Measurements from ENCODE around the gene CCL20. TPM values are rescaled to one million over a fixed set of nuclear protein-coding genes. Genes with fewer than 3 reads are reported as not detected.

Gene CCL20
- total and polyA plus RNA-seq, 2 of the 13 experiments (the other 11 are each of a cell fraction or from before 2014, with no cell fraction given) = 223 to 903 TPM

DNA sequence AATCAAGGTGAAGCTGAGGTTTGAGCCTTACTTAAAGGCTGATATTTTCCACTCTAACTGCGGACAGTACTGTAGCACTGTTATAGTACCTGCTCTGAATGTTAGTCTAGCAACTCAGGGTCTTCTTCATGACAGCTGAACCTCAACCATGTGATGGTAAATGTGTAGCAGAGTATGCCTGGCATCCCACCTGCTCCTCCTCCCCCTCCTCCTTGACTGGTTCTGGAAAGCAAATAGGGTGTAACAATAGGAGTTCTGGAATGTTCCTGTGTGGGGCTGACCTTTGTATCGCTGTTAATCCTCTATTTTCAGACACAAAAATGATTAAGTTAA is 447 bp upstream of the CCL20 start (continued):
- TF ChIP-seq, protein P1, sequence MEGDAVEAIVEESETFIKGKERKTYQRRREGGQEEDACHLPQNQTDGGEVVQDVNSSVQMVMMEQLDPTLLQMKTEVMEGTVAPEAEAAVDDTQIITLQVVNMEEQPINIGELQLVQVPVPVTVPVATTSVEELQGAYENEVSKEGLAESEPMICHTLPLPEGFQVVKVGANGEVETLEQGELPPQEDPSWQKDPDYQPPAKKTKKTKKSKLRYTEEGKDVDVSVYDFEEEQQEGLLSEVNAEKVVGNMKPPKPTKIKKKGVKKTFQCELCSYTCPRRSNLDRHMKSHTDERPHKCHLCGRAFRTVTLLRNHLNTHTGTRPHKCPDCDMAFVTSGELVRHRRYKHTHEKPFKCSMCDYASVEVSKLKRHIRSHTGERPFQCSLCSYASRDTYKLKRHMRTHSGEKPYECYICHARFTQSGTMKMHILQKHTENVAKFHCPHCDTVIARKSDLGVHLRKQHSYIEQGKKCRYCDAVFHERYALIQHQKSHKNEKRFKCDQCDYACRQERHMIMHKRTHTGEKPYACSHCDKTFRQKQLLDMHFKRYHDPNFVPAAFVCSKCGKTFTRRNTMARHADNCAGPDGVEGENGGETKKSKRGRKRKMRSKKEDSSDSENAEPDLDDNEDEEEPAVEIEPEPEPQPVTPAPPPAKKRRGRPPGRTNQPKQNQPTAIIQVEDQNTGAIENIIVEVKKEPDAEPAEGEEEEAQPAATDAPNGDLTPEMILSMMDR (CRISPR knock-in tag; IDR thresholded peaks at IDR 0.05) = peak; percentile 12; the same call in 1 of the 2 replicates
- TF ChIP-seq GMEB2 (CRISPR knock-in tag; IDR thresholded peaks at IDR 0.05; ENCODE audit: low read depth) = no peak
- TF ChIP-seq ZNF83 (CRISPR knock-in tag; IDR thresholded peaks at IDR 0.05; ENCODE audit: borderline replicate concordance) = no peak
- TF ChIP-seq ZSCAN12 (CRISPR knock-in tag; IDR thresholded peaks at IDR 0.05) = no peak
- TF ChIP-seq ONECUT2 (CRISPR knock-in tag; IDR thresholded peaks at IDR 0.05) = no peak
- peak; percentile 97 for TF ChIP-seq SOX13 (IDR thresholded peaks at IDR 0.05)
- TF ChIP-seq SOX13 (CRISPR knock-in tag; conservative IDR thresholded peaks at IDR 0.05 in 1 of 2, IDR thresholded peaks at IDR 0.05 in 1 of 2) = peak in 1 of 2 experiments; percentile 97; a peak in 2 of 4 replicates
- no peak for TF ChIP-seq RFX5 (IDR thresholded peaks at IDR 0.05; ENCODE audit: low read depth, low read length)
- TF ChIP-seq ZNF281 (CRISPR knock-in tag; IDR thresholded peaks at IDR 0.05; ENCODE audit: borderline replicate concordance) = peak; percentile 96
- TF ChIP-seq ZNF687 (CRISPR knock-in tag; IDR thresholded peaks at IDR 0.05) = no peak
- 0 out of 2 replicates have a peak, but pooled peaks have one; percentile 40 for TF ChIP-seq ZFP36L2 (CRISPR knock-in tag; IDR thresholded peaks at IDR 0.05)
- TF ChIP-seq PHF5A (CRISPR knock-in tag; IDR thresholded peaks at IDR 0.05; ENCODE audit: low read depth, unreplicated experiment) = peak; percentile 36
- TF ChIP-seq ZNF773 (CRISPR knock-in tag; IDR thresholded peaks at IDR 0.05; ENCODE audit: borderline replicate concordance) = no peak
- peak; percentile 72 for TF ChIP-seq ZBTB7A (CRISPR knock-in tag; IDR thresholded peaks at IDR 0.05)
- TF ChIP-seq PRMT3 (CRISPR knock-in tag; IDR thresholded peaks at IDR 0.05; ENCODE audit: borderline replicate concordance, low read depth) = no peak
- no peak for TF ChIP-seq E2F1 (CRISPR knock-in tag; IDR thresholded peaks at IDR 0.05)
- peak; percentile 98 for TF ChIP-seq SOX5 (CRISPR knock-in tag; IDR thresholded peaks at IDR 0.05; ENCODE audit: borderline replicate concordance)
- TF ChIP-seq SP5 (CRISPR knock-in tag; IDR thresholded peaks at IDR 0.05; ENCODE audit: borderline replicate concordance, low read depth) = no peak
- no peak; the same call in 1 of the 2 replicates for TF ChIP-seq ETV6 (CRISPR knock-in tag; conservative IDR thresholded peaks at IDR 0.05)
